ENCODE measurements around the gene ZFAND3.

DNA sequence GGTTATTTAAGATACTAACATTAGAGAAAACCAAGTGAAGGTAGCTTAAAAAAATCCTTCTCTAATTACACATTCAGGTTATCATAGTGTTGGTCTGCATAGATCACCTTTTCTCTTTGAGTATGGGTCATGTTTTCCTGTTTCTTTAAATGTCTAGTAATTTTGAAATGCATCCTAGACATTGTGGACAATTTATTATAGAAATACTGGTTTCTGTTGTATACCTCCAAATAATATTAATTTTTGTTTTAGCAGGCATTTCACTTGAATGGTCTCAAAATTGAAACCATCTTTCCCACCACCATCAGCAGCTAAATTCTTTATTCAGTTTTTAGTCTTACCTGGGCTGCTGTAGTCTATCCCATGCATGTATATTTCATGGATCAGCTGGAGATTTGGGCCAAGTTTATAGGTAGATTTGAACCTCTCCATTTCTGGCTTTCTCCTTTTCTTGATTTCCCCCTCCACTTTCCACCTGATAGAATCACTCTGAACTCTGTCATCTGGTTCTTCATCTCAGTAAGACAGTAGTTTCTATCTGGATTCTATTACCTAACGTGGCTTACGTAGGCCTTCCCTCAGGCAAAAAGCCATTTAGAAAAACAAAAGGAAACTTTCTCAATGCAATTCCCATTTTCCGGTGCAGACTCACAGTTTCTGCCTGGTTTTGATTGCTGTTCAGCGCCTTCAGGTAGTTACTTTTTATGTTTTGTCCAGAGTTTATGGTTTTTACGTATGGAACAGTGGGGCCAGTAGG is 52.3 kb downstream of the ZFAND3 start:
- TF ChIP-seq, protein P1, sequence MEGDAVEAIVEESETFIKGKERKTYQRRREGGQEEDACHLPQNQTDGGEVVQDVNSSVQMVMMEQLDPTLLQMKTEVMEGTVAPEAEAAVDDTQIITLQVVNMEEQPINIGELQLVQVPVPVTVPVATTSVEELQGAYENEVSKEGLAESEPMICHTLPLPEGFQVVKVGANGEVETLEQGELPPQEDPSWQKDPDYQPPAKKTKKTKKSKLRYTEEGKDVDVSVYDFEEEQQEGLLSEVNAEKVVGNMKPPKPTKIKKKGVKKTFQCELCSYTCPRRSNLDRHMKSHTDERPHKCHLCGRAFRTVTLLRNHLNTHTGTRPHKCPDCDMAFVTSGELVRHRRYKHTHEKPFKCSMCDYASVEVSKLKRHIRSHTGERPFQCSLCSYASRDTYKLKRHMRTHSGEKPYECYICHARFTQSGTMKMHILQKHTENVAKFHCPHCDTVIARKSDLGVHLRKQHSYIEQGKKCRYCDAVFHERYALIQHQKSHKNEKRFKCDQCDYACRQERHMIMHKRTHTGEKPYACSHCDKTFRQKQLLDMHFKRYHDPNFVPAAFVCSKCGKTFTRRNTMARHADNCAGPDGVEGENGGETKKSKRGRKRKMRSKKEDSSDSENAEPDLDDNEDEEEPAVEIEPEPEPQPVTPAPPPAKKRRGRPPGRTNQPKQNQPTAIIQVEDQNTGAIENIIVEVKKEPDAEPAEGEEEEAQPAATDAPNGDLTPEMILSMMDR (IDR thresholded peaks at IDR 0.05 in 4 of 5, conservative IDR thresholded peaks at IDR 0.05 in 1 of 5) = no peak
- no peak for TF ChIP-seq POLR2A (IDR thresholded peaks at IDR 0.05)

Measured in gastrocnemius medialis (tissue), 4 donors.